ENCODE results near the gene FSHR. TPM values are rescaled to one million over a fixed set of nuclear protein-coding genes. Genes with fewer than 3 reads are reported as not detected.

The FSHR gene
- total RNA-seq, 4 donors from 2014 or later, result not detected

- Histone ChIP-seq H3K9me3 (no peaks in the 10 kb centered on the region), H3K27me3 (no peaks in the 10 kb centered on the region), H3K4me1 (no peaks in the 10 kb centered on the region), H3K36me3 (no peaks in the 10 kb centered on the region), H3K4me3 (no peak overlapping the region), H3K27ac (no peak overlapping the region)
- DNase-seq, result no peak
- no peak for TF ChIP-seq CTCF (IDR thresholded peaks at IDR 0.05)
- no peak for TF ChIP-seq POLR2A (IDR thresholded peaks at IDR 0.05)
These were observed 219.5 kb downstream of the FSHR start for GRCh38 chr2:48934807-48935206.

- Histone ChIP-seq H3K9me3 (no peaks in the 10 kb centered on the region), H3K4me1 (no peaks in the 10 kb centered on the region), H3K4me3 (no peak overlapping the region), H3K27me3 (no peaks in the 10 kb centered on the region), H3K36me3 (no peaks in the 10 kb centered on the region), H3K27ac (no peak overlapping the region)
- no peak for TF ChIP-seq CTCF (IDR thresholded peaks at IDR 0.05)
- TF ChIP-seq POLR2A (IDR thresholded peaks at IDR 0.05), result no peak
- no peak for DNase-seq
These were observed 220.4 kb downstream of the FSHR start for GRCh38 chr2:48933828-48934497.

GRCh38 chr2:48932667-48933066 is 221.6 kb downstream of the FSHR start:
- no peak for TF ChIP-seq POLR2A (IDR thresholded peaks at IDR 0.05)
- no peak for TF ChIP-seq CTCF (IDR thresholded peaks at IDR 0.05)

GRCh38 chr2:48929571-48930301 is 224.6 kb downstream of the FSHR start:
- no peaks in the 10 kb centered on the region for H3K9me3 ChIP-seq
- H3K27me3 ChIP-seq, result no peaks in the 10 kb centered on the region
- no peaks in the 10 kb centered on the region for H3K36me3 ChIP-seq
- no peak for DNase-seq
- TF ChIP-seq CTCF (IDR thresholded peaks at IDR 0.05) (no peak), POLR2A (IDR thresholded peaks at IDR 0.05) (no peak)
- H3K4me3 ChIP-seq, result no peak overlapping the region
- no peaks in the 10 kb centered on the region for H3K4me1 ChIP-seq
- no peak overlapping the region for H3K27ac ChIP-seq

More at GRCh38 chr2:48932667-48933066, 221.6 kb downstream of the FSHR start:
- no peaks in the 10 kb centered on the region for H3K4me1 ChIP-seq
- H3K27me3 ChIP-seq, result no peaks in the 10 kb centered on the region
- no peaks in the 10 kb centered on the region for H3K9me3 ChIP-seq
- no peak overlapping the region for H3K27ac ChIP-seq
- no peak overlapping the region for H3K4me3 ChIP-seq
- no peak for DNase-seq
- no peaks in the 10 kb centered on the region for H3K36me3 ChIP-seq

GRCh38 chr2:48927355-48927754 is 227.0 kb downstream of the FSHR start:
- Histone ChIP-seq H3K36me3 (no peaks in the 10 kb centered on the region), H3K4me3 (no peak overlapping the region), H3K9me3 (no peaks in the 10 kb centered on the region), H3K27ac (no peak overlapping the region), H3K27me3 (no peaks in the 10 kb centered on the region), H3K4me1 (no peaks in the 10 kb centered on the region)
- no peak for DNase-seq
- no peak for TF ChIP-seq POLR2A (IDR thresholded peaks at IDR 0.05)
- TF ChIP-seq CTCF (IDR thresholded peaks at IDR 0.05), result no peak
